ENCODE data around the gene NUP107.

DNA sequence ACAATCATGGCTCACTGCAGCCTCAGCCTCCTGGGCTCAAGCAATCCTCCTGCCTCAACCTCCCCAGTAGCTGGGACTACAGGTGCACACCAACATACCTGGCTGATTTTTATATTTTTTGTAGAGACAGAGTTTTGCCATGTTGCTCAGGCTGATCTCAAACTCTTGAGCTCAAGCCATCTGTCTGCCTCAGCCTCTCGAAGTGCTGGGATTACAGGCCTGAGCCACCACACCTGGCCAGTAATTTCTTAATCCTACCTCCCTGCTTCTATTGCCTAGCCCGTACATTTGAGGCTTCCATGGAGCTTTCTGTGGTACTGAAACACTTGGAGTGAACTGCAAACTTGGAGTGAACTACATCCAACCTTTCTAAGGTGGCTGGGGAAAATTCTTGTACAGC is 79.9 kb downstream of the NUP107 start:
- TF ChIP-seq SUZ12 (IDR thresholded peaks at IDR 0.05; ENCODE audit: extremely low read depth, insufficient read depth, insufficient read length) (no peak), ZNF274 (IDR thresholded peaks at IDR 0.05; ENCODE audit: low read depth, low read length) (no peak)

Measured in NT2/D1 (cell line).